ENCODE data around the gene PRKAG2.

Gene PRKAG2

GRCh38 chr7:151630358-151630757 is 246.6 kb downstream of the PRKAG2 start:
- no peak for TF ChIP-seq CREB1 (IDR thresholded peaks at IDR 0.05; ENCODE audit: low read depth)
- TF ChIP-seq RAD21 (IDR thresholded peaks at IDR 0.05; ENCODE audit: low read depth): no peak
- TF ChIP-seq REST (IDR thresholded peaks at IDR 0.05; ENCODE audit: low read depth): no peak
- no peak for TF ChIP-seq EGR1 (IDR thresholded peaks at IDR 0.05)
- no peak for TF ChIP-seq YY1 (IDR thresholded peaks at IDR 0.05; ENCODE audit: low read depth)
- TF ChIP-seq FOXM1 (IDR thresholded peaks at IDR 0.05; ENCODE audit: borderline replicate concordance, low read depth): no peak
- no peak for TF ChIP-seq ZBTB7A (IDR thresholded peaks at IDR 0.05; ENCODE audit: low read depth)
- no peak for TF ChIP-seq USF1 (IDR thresholded peaks at IDR 0.05)
- TF ChIP-seq CEBPB (IDR thresholded peaks at IDR 0.05): no peak
- TF ChIP-seq TCF12 (IDR thresholded peaks at IDR 0.05; ENCODE audit: low read depth): no peak
- no peak for TF ChIP-seq NFIC (IDR thresholded peaks at IDR 0.05)
- TF ChIP-seq TEAD4 (IDR thresholded peaks at IDR 0.05): no peak
- no peak for TF ChIP-seq EP300 (IDR thresholded peaks at IDR 0.05; ENCODE audit: borderline replicate concordance)
- no peak for TF ChIP-seq MAX (IDR thresholded peaks at IDR 0.05)
- no peak for TF ChIP-seq TAF1 (IDR thresholded peaks at IDR 0.05; ENCODE audit: low read depth)

GRCh38 chr7:151629713-151630272 is 247.1 kb downstream of the PRKAG2 start:
- TF ChIP-seq EGR1 (IDR thresholded peaks at IDR 0.05): no peak
- no peak for TF ChIP-seq TEAD4 (IDR thresholded peaks at IDR 0.05)
- TF ChIP-seq REST (IDR thresholded peaks at IDR 0.05; ENCODE audit: low read depth): no peak

GRCh38 chr7:151628846-151629604 is 247.9 kb downstream of the PRKAG2 start:
- no peak for TF ChIP-seq REST (IDR thresholded peaks at IDR 0.05; ENCODE audit: low read depth)
- TF ChIP-seq CEBPB (IDR thresholded peaks at IDR 0.05): no peak
- no peak for TF ChIP-seq RAD21 (IDR thresholded peaks at IDR 0.05; ENCODE audit: low read depth)
- no peak for TF ChIP-seq TCF12 (IDR thresholded peaks at IDR 0.05; ENCODE audit: low read depth)
- TF ChIP-seq CREB1 (IDR thresholded peaks at IDR 0.05; ENCODE audit: low read depth): no peak
- no peak for TF ChIP-seq ZBTB7A (IDR thresholded peaks at IDR 0.05; ENCODE audit: low read depth)
- no peak for TF ChIP-seq NFIC (IDR thresholded peaks at IDR 0.05)
- TF ChIP-seq MAX (IDR thresholded peaks at IDR 0.05): no peak
- TF ChIP-seq YY1 (IDR thresholded peaks at IDR 0.05; ENCODE audit: low read depth): no peak
- no peak for TF ChIP-seq TEAD4 (IDR thresholded peaks at IDR 0.05)
- TF ChIP-seq USF1 (IDR thresholded peaks at IDR 0.05): no peak
- TF ChIP-seq FOXM1 (IDR thresholded peaks at IDR 0.05; ENCODE audit: borderline replicate concordance, low read depth): no peak
- TF ChIP-seq EP300 (IDR thresholded peaks at IDR 0.05; ENCODE audit: borderline replicate concordance): no peak
- TF ChIP-seq TAF1 (IDR thresholded peaks at IDR 0.05; ENCODE audit: low read depth): no peak

- TF ChIP-seq FOXM1 (IDR thresholded peaks at IDR 0.05; ENCODE audit: borderline replicate concordance, low read depth) (no peak), TEAD4 (IDR thresholded peaks at IDR 0.05) (no peak), EP300 (IDR thresholded peaks at IDR 0.05; ENCODE audit: borderline replicate concordance) (no peak), MAX (IDR thresholded peaks at IDR 0.05) (no peak), REST (IDR thresholded peaks at IDR 0.05; ENCODE audit: low read depth) (no peak), RAD21 (IDR thresholded peaks at IDR 0.05; ENCODE audit: low read depth) (peak; percentile 81), CEBPB (IDR thresholded peaks at IDR 0.05) (no peak)
Observed at GRCh38 chr7:151626422-151627115, 250.3 kb downstream of the PRKAG2 start.
